RKO (cell line): ENCODE measurements around the gene CPNE6.
A peak's percentile ranks its signal among the peaks of the same experiment; 100 is the strongest.
"Not testable (repeated sequence)": the region's sequence is repeated elsewhere in the genome, so short reads cannot be mapped to it uniquely, and the experiment has no call there.

Experiments used
- DNase-seq: peaks from one replicate; pipeline ENCODE4 v3.0.0-alpha.2; 2016; ENCODE audit warnings: low spot score

The CPNE6 gene

GRCh38 chr14:24071144-24071697, at the start of gene CPNE6:
Gene CPNE6 (plus strand): TSS chr14:24071562. CDS start chr14:24072937, 1,375 bp downstream.
- no peak for DNase-seq

DNA sequence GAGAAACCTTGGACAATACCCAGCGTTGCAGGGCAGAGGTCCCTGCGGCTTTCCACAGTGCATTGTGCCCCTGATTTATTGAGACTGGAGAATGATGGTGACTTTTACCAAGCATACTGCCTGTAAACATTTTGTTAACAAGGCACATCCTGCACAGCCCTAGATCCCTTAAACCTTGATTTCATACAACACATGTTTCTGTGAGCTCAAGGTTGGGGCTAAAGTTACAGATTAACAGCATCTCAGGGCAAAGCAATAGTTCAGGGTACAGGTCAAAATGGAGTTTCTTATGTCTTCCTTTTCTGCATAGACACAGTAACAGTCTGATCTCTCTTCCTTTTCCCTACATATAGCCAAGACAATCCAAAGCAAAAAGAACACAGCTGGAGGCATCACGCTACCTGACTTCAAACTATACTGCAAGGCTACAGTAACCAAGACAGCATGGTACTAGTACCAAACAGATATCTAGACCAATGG, 46.4 kb upstream of the CPNE6 start:
- DNase-seq: not testable (repeated sequence)

GRCh38 chr14:24029687-24030086, 41.7 kb upstream of the CPNE6 start:
- not testable (repeated sequence) for DNase-seq

DNA sequence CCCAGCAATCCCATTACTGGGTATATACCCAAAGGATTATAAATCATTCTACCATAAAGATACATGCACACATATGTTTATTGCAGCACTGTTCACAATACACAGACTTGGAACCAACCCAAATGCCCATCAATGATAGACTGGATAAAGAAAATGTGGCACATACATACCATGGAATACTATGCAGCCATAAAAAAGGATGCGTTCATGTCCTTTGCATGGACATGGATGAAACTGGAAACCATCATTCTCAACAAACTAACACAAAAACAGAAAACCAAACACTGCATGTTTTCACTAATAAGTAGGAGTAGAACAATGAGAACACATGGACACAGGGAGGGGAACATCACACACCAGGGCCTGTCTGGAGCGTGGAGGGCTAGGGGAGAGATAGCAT, 40.0 kb upstream of the CPNE6 start:
- DNase-seq: not testable (repeated sequence)

GRCh38 chr14:24032727-24033418, 38.5 kb upstream of the CPNE6 start:
- DNase-seq: peak; percentile 39

GRCh38 chr14:24035769-24036168, 35.6 kb upstream of the CPNE6 start:
- not testable (repeated sequence) for DNase-seq

- peak; percentile 84 for DNase-seq
These were observed 35.0 kb upstream of the CPNE6 start for GRCh38 chr14:24036169-24036962.

- DNase-seq: not testable (repeated sequence)
These were observed 34.3 kb upstream of the CPNE6 start for GRCh38 chr14:24036963-24037657.

- DNase-seq: no peak
These were observed 33.7 kb upstream of the CPNE6 start for GRCh38 chr14:24037658-24038037.

GRCh38 chr14:24038686-24039085, 32.7 kb upstream of the CPNE6 start:
- DNase-seq: no peak

- no peak for DNase-seq
These were observed 30.7 kb upstream of the CPNE6 start for GRCh38 chr14:24040692-24041091.

GRCh38 chr14:24042746-24043145, 28.6 kb upstream of the CPNE6 start:
- no peak for DNase-seq

- not testable (repeated sequence) for DNase-seq
These were observed 22.4 kb upstream of the CPNE6 start for GRCh38 chr14:24049002-24049401.

- not testable (repeated sequence) for DNase-seq
These were observed 20.6 kb upstream of the CPNE6 start for GRCh38 chr14:24050753-24051152.

DNA sequence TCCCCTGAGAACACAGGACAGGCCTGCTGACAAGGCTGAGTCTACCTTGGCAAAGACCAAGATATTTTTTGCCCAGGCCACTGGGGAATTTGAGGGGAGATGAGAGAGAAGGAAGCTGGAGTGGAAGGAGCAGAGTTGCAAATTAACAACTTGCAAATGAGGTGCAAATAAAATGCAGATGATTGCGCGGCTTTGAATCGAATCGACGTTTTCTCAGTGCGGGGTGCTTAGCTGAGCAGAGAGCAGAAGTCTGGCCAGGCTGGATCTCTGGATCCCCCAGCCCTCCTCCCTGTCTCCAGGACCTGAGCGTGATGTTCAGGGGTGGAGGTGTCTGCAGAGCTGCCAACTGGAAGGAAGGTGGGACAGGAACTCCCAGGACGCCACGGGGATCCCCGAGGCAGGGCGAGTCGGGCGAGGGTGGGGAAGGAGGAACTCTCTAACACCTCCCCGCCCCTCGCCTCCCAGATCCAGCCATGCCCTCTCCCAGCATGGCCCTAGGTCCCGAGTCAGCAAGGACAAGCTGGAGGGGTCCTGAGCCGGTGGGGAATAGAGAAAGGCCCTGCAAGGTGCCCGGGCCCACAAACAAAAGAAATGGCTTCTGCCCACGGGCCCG, 20.1 kb upstream of the CPNE6 start:
- DNase-seq: no peak

- peak; percentile 62 for DNase-seq
These were observed 19.3 kb upstream of the CPNE6 start, which contains the start of gene CARMIL3 for GRCh38 chr14:24051789-24052655. Gene CARMIL3 (plus strand): TSS chr14:24052009. CDS start chr14:24052154, 145 bp downstream.

DNA sequence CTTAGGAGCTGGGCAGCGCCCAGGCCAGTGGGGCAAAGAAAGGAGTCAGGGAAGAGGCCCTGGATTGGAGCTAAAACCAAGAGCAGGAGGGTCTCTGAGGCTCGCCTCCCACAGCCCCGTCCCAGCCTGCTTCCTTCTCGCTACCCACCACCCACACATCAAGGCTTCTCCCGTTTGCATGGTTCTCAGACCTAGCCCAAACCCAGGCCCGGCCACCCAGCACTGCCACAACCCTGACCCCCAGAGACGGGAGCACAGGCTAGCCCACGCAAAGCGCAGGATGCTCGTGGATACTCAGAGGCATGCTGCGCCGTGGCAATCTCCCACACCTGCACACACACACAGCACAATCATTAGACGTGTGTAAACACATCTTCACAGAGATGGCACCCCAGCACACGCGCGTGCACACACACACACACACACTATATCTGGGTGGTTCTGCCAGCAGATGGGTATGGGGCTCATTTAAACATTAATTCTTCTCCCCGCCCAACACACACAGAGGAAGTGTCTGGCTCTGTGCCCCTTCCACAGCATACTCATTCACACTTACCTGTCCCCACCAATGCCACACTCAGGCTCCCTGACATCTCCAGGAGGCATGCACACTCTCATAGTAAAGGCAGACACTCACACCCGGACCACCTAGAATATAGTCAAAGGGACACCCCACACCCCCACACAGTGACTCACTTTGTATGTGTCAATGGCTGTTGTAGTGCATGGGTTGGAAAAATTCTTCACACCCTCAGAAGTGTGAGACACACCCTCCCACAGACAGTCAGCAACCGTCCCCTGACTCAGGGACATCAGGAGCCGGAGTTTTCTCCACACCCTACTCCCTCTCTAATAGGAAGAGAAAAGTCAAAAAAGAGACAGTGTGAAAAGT, 18.5 kb upstream of the CPNE6 start:
- DNase-seq: peak; percentile 60

DNA sequence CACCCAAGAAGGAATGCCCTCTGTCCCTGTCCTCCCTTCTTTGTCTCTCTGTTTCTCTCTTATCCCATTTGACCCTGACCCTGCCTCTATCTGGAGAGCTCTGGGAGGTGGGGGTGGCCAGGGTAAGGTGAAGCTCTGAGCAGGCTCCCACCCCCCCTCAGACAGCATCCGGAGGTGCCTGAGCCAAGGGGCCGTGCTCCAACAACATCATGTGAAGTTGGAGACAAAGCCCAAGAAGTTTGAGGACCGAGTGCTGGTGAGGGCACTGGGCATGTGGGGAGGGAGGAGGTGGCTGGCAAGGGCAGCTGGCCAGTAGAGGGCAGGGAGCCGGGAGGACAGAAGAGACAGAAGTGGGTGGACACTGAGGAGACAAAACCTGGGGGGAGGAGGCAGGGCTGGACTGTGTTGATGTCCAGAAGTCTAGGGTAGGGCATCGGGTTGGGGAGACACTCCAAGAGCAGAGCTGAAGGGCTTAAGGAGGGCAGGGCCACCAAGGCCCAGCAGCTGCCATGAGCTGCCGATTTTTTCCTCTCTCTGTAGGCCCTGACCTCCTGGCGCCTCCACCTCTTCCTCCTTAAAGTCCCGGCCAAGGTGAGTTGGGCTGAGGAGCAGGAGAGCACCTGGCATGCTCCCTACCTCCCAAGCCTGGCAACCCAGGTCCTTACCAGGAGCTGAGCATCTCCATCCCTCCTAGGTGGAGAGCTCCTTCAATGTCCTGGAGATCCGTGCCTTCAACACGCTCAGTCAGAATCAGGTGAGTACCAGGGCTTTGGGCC, 17.6 kb upstream of the CPNE6 start:
- DNase-seq: no peak

GRCh38 chr14:24054324-24054641, 17.1 kb upstream of the CPNE6 start:
- no peak for DNase-seq
